Neural cell (in vitro differentiated cells): Measurements from ENCODE around the gene RFNG. TPM values are rescaled to one million over a fixed set of nuclear protein-coding genes. Genes with fewer than 3 reads are reported as not detected.

Experiments used
- H2AFZ ChIP-seq: fragments of 200-600, 300-800 bp; sonication (generic), shearing (Covaris generic); 2 replicates; pipeline ENCODE4 v1.6.0; 2014; ENCODE audit warnings: low read depth, mild to moderate bottlenecking, antibody characterized with exemption, low read length, moderate library complexity
- H3F3A ChIP-seq: fragments of 200-600 bp; shearing (Covaris generic); 2 replicates; pipeline ENCODE4 v1.6.1; 2016; ENCODE audit warnings: mild to moderate bottlenecking, moderate library complexity, mixed read lengths, antibody characterized with exemption, low read length; ENCODE audit not compliant: insufficient read depth, poor library complexity, severe bottlenecking
- H3K27ac ChIP-seq: fragments of 200-600, 300-800 bp; sonication (generic), shearing (Covaris generic); 2 replicates; pipeline ENCODE4 v1.5.1; 2014; ENCODE audit warnings: mild to moderate bottlenecking, low read length, moderate library complexity
- H3K27me3 ChIP-seq: fragments of 300-800, 200-600 bp; sonication (generic), shearing (Covaris generic); 2 replicates; pipeline ENCODE4 v1.6.0; 2014; ENCODE audit warnings: mild to moderate bottlenecking, low read depth, low read length, moderate library complexity; ENCODE audit not compliant: insufficient read depth
- H3K36me3 ChIP-seq: fragments of 300-800, 200-600 bp; sonication (generic), shearing (Covaris generic); 2 replicates; pipeline ENCODE4 v1.5.1; 2014; ENCODE audit warnings: mild to moderate bottlenecking, antibody characterized with exemption, low read length, moderate library complexity; ENCODE audit not compliant: insufficient read depth
- H3K4me2 ChIP-seq: fragments of 300-800, 200-600 bp; sonication (generic), shearing (Covaris generic); 2 replicates; pipeline ENCODE4 v1.6.0; 2014; ENCODE audit warnings: mild to moderate bottlenecking, low read length
- H3K4me3 ChIP-seq: fragments of 300-800, 200-600 bp; sonication (generic), shearing (Covaris generic); 2 replicates; pipeline ENCODE4 v1.5.1; 2014; ENCODE audit warnings: mild to moderate bottlenecking, low read length, moderate library complexity
- H3K79me2 ChIP-seq: fragments of 200-600 bp; shearing (Covaris generic); replicated peaks from 2 replicates; pipeline ENCODE4 v1.6.0; 2014; ENCODE audit warnings: mild to moderate bottlenecking, low read length, moderate library complexity; ENCODE audit not compliant: insufficient read depth
- H3K9ac ChIP-seq: fragments of 300-800, 200-600 bp; sonication (generic), shearing (Covaris generic); 2 replicates; pipeline ENCODE4 v1.6.1; 2016; ENCODE audit warnings: mild to moderate bottlenecking, low read length, mixed read lengths
- H3K9me2 ChIP-seq: fragments of 200-600 bp; shearing (Covaris generic); 2 replicates; pipeline ENCODE4 v1.6.1; 2016; ENCODE audit warnings: mild to moderate bottlenecking, low read length, mixed read lengths; ENCODE audit not compliant: insufficient read depth
- H3K9me3 ChIP-seq: fragments of 200-600, 300-800 bp; sonication (generic), shearing (Covaris generic); 2 replicates; pipeline ENCODE4 v1.6.1; 2016; ENCODE audit warnings: mild to moderate bottlenecking, mixed run types, low read length, moderate library complexity, mixed read lengths
- H4K20me1 ChIP-seq: fragments of 200-600 bp; shearing (Covaris generic); 2 replicates; pipeline ENCODE4 v1.6.1; 2016; ENCODE audit warnings: mild to moderate bottlenecking, mixed run types; ENCODE audit not compliant: insufficient read depth
- EP300 ChIP-seq: fragments of 450-650 bp; conservative IDR thresholded peaks from 2 replicates; pipeline ENCODE4 v1.6.1; 2014; ENCODE audit warnings: antibody characterized with exemption, mild to moderate bottlenecking, moderate library complexity; ENCODE audit not compliant: poor library complexity, severe bottlenecking
- EZH2 ChIP-seq: fragments of 200-600, 300-800 bp; shearing (Covaris generic), sonication (generic); IDR thresholded peaks from 2 replicates; pipeline ENCODE4 v1.6.1; 2014; ENCODE audit warnings: antibody characterized with exemption, low read length, borderline replicate concordance, mild to moderate bottlenecking; ENCODE audit not compliant: insufficient read depth, poor library complexity, severe bottlenecking
- MXI1 ChIP-seq: fragments of 450-650 bp; conservative IDR thresholded peaks from 2 replicates; pipeline ENCODE4 v1.6.1; 2014; ENCODE audit warnings: antibody characterized with exemption, mild to moderate bottlenecking; ENCODE audit not compliant: poor library complexity, severe bottlenecking
- POLR2AphosphoS5 ChIP-seq: IDR thresholded peaks from 2 replicates; pipeline ENCODE4 v1.6.1; 2012
- RAD21 ChIP-seq: fragments of 450-650 bp; conservative IDR thresholded peaks from 2 replicates; pipeline ENCODE4 v1.6.1; 2014; ENCODE audit warnings: antibody characterized with exemption, mild to moderate bottlenecking, moderate library complexity
- REST ChIP-seq: IDR thresholded peaks from 2 replicates; pipeline ENCODE4 v1.6.1; 2012; ENCODE audit warnings: borderline replicate concordance
- SMC3 ChIP-seq: fragments of 450-650 bp; conservative IDR thresholded peaks from 2 replicates; pipeline ENCODE4 v1.6.1; 2014; ENCODE audit warnings: antibody characterized with exemption, mild to moderate bottlenecking, moderate library complexity; ENCODE audit not compliant: poor library complexity
- TAF1 ChIP-seq: IDR thresholded peaks from 2 replicates; pipeline ENCODE4 v1.6.1; 2012; ENCODE audit warnings: low read depth
- polyA plus RNA-seq: library from polyadenylated mRNA; depleted of rRNA; stranded (reverse); fragments of >200 nt; gene quantifications from 2 replicates; pipeline ENCODE4 v1.2.3, GENCODE V29; 2014
- TF ChIP-seq, protein P1 (sequence below): fragments of 450-650 bp; IDR thresholded peaks from 2 replicates; pipeline ENCODE4 v1.5.1; 2014; ENCODE audit warnings: antibody characterized with exemption, mild to moderate bottlenecking, moderate library complexity; ENCODE audit not compliant: poor library complexity, severe bottlenecking

The RFNG gene
- polyA plus RNA-seq, 1 donor from 2014 or later = 176 TPM

DNA sequence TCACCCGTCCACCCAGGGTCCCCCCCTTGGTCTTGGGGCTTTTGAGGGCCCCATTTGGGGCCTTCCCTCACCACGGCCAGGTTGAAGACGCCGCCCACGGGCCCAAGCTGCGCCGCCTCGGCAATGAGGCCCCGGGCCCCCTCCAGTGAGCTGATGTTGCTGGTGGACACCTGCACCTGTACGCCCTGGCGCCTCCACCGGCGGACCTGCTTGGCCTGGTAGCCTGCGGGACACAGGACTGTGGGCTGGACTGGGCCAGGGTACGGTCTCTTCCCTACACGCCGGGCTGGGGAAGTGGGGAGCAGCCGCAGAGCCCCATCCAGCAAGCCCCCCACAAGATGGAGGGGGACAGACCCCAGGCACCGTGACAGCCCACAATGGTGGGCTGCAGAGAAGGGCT lies 30.8 kb upstream of the RFNG start:
- H3K9me2 ChIP-seq = no peaks in the 10 kb centered on the region
- H3K27me3 ChIP-seq = no peaks in the 10 kb centered on the region
- H3K27ac ChIP-seq = no peak overlapping the region
- H3K9ac ChIP-seq = no peak overlapping the region
- H3K4me2 ChIP-seq = no peak overlapping the region
- H3K36me3 ChIP-seq = no peaks in the 10 kb centered on the region
- no peaks in the 10 kb centered on the region for H3K79me2 ChIP-seq
- H3K9me3 ChIP-seq = no peaks in the 10 kb centered on the region
- H4K20me1 ChIP-seq = no peaks in the 10 kb centered on the region
- no peaks in the 10 kb centered on the region for H3F3A ChIP-seq
- no peak overlapping the region for H3K4me3 ChIP-seq
- TF ChIP-seq MXI1 (no peak), TAF1 (no peak), EZH2 (no peak), RAD21 (no peak), EP300 (no peak), POLR2AphosphoS5 (no peak), REST (no peak), SMC3 (no peak)
- TF ChIP-seq, protein P1, sequence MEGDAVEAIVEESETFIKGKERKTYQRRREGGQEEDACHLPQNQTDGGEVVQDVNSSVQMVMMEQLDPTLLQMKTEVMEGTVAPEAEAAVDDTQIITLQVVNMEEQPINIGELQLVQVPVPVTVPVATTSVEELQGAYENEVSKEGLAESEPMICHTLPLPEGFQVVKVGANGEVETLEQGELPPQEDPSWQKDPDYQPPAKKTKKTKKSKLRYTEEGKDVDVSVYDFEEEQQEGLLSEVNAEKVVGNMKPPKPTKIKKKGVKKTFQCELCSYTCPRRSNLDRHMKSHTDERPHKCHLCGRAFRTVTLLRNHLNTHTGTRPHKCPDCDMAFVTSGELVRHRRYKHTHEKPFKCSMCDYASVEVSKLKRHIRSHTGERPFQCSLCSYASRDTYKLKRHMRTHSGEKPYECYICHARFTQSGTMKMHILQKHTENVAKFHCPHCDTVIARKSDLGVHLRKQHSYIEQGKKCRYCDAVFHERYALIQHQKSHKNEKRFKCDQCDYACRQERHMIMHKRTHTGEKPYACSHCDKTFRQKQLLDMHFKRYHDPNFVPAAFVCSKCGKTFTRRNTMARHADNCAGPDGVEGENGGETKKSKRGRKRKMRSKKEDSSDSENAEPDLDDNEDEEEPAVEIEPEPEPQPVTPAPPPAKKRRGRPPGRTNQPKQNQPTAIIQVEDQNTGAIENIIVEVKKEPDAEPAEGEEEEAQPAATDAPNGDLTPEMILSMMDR = no peak
- no peak overlapping the region for H2AFZ ChIP-seq

DNA sequence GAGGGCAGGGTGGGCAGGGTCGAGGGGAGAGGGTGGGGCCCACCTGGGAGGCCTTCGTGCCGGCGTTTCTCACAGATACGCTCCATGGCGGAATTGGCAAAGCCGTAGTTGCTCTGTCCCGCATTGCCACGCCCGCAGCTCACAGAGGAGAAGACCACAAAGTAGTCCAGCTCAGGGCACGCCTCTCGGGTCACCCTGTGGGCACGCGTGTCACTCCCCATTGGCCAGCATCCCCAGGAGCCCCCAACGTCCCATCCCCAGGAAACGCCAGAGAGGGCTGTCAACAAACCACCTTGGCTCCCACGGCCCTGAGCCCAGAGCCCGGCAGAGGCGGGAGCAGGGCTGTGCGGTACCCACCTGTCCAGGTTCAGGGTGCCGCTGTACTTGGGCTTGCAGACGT lies 30.4 kb upstream of the RFNG start:
- Histone ChIP-seq H3K4me3 (no peak overlapping the region), H3F3A (no peaks in the 10 kb centered on the region), H2AFZ (no peak overlapping the region), H4K20me1 (no peaks in the 10 kb centered on the region), H3K9me2 (no peaks in the 10 kb centered on the region), H3K4me2 (no peak overlapping the region), H3K27me3 (no peaks in the 10 kb centered on the region), H3K9me3 (no peaks in the 10 kb centered on the region), H3K9ac (no peak overlapping the region), H3K36me3 (no peaks in the 10 kb centered on the region), H3K27ac (no peak overlapping the region), H3K79me2 (no peaks in the 10 kb centered on the region)
- TF ChIP-seq EP300 = no peak
- no peak for TF ChIP-seq SMC3
- no peak for TF ChIP-seq REST
- no peak for TF ChIP-seq RAD21
- no peak for TF ChIP-seq MXI1
- TF ChIP-seq, protein P1 = no peak
- TF ChIP-seq POLR2AphosphoS5 = no peak
- no peak for TF ChIP-seq EZH2
- no peak for TF ChIP-seq TAF1
